Activated T-cell treated with anti-CD3 and anti-CD28 coated beads, Interleukin-2, amount 50 U/mL, for 4 hours (primary cell): ENCODE data around the gene C6orf136. TPM values are rescaled to one million over a fixed set of nuclear protein-coding genes. Genes with fewer than 3 reads are reported as not detected.
"Not testable (repeated sequence)": the region's sequence is repeated elsewhere in the genome, so short reads cannot be mapped to it uniquely, and the experiment has no call there.

Source experiments
- ATAC-seq, 2 donors: fragments of 200-7000 bp; cut with Tn5 transposase; one replicate each; pipeline ENCODE4 v1.10.0; 2021
- DNase-seq: peaks from one replicate; pipeline ENCODE4 v3.0.0-alpha.2; 2020
- H3K27me3 Mint-ChIP-seq: one replicate; pipeline ENCODE4 v1.8.0; 2021; ENCODE audit warnings: low read depth, mixed read lengths
- H3K36me3 Mint-ChIP-seq: one replicate; pipeline ENCODE4 v1.8.0; 2022; ENCODE audit warnings: mixed read lengths; ENCODE audit not compliant: insufficient read depth
- H3K4me1 Mint-ChIP-seq: one replicate; pipeline ENCODE4 v1.8.0; 2021; ENCODE audit warnings: low read depth, mixed read lengths
- H3K4me3 Mint-ChIP-seq: one replicate; pipeline ENCODE4 v1.8.0; 2021; ENCODE audit warnings: mild to moderate bottlenecking, moderate library complexity, mixed read lengths
- H3K9me3 Mint-ChIP-seq: one replicate; pipeline ENCODE4 v1.8.0; 2021; ENCODE audit warnings: mixed read lengths
- total RNA-seq, 3 donors: library from RNA; stranded (reverse); gene quantifications; one replicate each; pipeline ENCODE4 v1.2.1, GENCODE V29; 2021

The C6orf136 gene
- total RNA-seq, 3 donors from 2014 or later = 34.7 to 36.7 (median 36.6) TPM

GRCh38 chr6:30664994-30665767 lies 18.2 kb downstream of the C6orf136 start:
- peaks cover 48% of the 10 kb centered on the region for H3K36me3 Mint-ChIP-seq
- no peak for DNase-seq

GRCh38 chr6:30666300-30666699 lies 19.4 kb downstream of the C6orf136 start:
- DNase-seq (peak; percentile 49), ATAC-seq (peak; percentile 82 to 85)
- not testable (repeated sequence) for H3K4me3 Mint-ChIP-seq, H3K27me3 Mint-ChIP-seq, H3K9me3 Mint-ChIP-seq
- peaks cover 55% of the 10 kb centered on the region for H3K36me3 Mint-ChIP-seq
- peaks cover 20% of the 10 kb centered on the region for H3K4me1 Mint-ChIP-seq

More at GRCh38 chr6:30664994-30665767, 18.2 kb downstream of the C6orf136 start:
- Mint-ChIP-seq H3K4me1 (peaks cover 10% of the 10 kb centered on the region), H3K9me3 (no peaks in the 10 kb centered on the region), H3K4me3 (no peak overlapping the region), H3K27me3 (no peaks in the 10 kb centered on the region)
- no peak for ATAC-seq

GRCh38 chr6:30670760-30671527 lies 24.0 kb downstream of the C6orf136 start:
- no peak for DNase-seq
- Mint-ChIP-seq H3K36me3 (peaks cover 26% of the 10 kb centered on the region), H3K27me3 (no peaks in the 10 kb centered on the region), H3K9me3 (no peaks in the 10 kb centered on the region), H3K4me1 (peaks cover 31% of the 10 kb centered on the region), H3K4me3 (peak overlapping the region; percentile 91)
- ATAC-seq = no peak

GRCh38 chr6:30672445-30673253 lies 25.7 kb downstream of the C6orf136 start, which contains the start of gene DHX16:
TSS of gene DHX16 (minus strand) at chr6:30673006. CDS start at chr6:30672841, 165 bp downstream.
- Mint-ChIP-seq H3K4me3 (peak within 1 kb of the TSS; percentile 91), H3K4me1 (peaks cover 31% of the 10 kb centered on the region), H3K36me3 (peaks cover 36% of the 10 kb centered on the region), H3K9me3 (no peaks in the 10 kb centered on the region), H3K27me3 (no peaks in the 10 kb centered on the region)
- ATAC-seq (peak; percentile 88 to 89), DNase-seq (peak; percentile 88)

GRCh38 chr6:30676660-30677285 lies 29.8 kb downstream of the C6orf136 start:
- no peak for ATAC-seq
- no peak for DNase-seq
- H3K36me3 Mint-ChIP-seq = peaks cover 29% of the 10 kb centered on the region
- no peaks in the 10 kb centered on the region for H3K27me3 Mint-ChIP-seq
- H3K4me3 Mint-ChIP-seq = no peak overlapping the region
- peaks cover 40% of the 10 kb centered on the region for H3K4me1 Mint-ChIP-seq
- no peaks in the 10 kb centered on the region for H3K9me3 Mint-ChIP-seq

GRCh38 chr6:30678964-30679726 lies 32.2 kb downstream of the C6orf136 start:
- ATAC-seq (peak; percentile 50 to 59), DNase-seq (peak; percentile 94)
- H3K36me3 Mint-ChIP-seq = peaks cover 44% of the 10 kb centered on the region
- H3K4me3 Mint-ChIP-seq = peak overlapping the region; percentile 100
- H3K9me3 Mint-ChIP-seq = no peaks in the 10 kb centered on the region
- no peaks in the 10 kb centered on the region for H3K27me3 Mint-ChIP-seq
- H3K4me1 Mint-ChIP-seq = peaks cover 32% of the 10 kb centered on the region

- ATAC-seq (no peak), DNase-seq (no peak)
- Mint-ChIP-seq H3K27me3 (no peaks in the 10 kb centered on the region), H3K4me3 (peak overlapping the region; percentile 100), H3K9me3 (no peaks in the 10 kb centered on the region), H3K36me3 (peaks cover 46% of the 10 kb centered on the region), H3K4me1 (peaks cover 32% of the 10 kb centered on the region)
These were observed 33.0 kb downstream of the C6orf136 start for GRCh38 chr6:30679765-30680535.

GRCh38 chr6:30681766-30682142 lies 34.8 kb downstream of the C6orf136 start:
- Mint-ChIP-seq H3K36me3 (peaks cover 44% of the 10 kb centered on the region), H3K9me3 (no peaks in the 10 kb centered on the region), H3K27me3 (no peaks in the 10 kb centered on the region), H3K4me3 (peak overlapping the region; percentile 100), H3K4me1 (peaks cover 26% of the 10 kb centered on the region)
- no peak for DNase-seq
- peak in 1 of 2 donors; percentile 0 for ATAC-seq

GRCh38 chr6:30682143-30683117 lies 35.5 kb downstream of the C6orf136 start:
- Mint-ChIP-seq H3K4me1 (peaks cover 26% of the 10 kb centered on the region), H3K4me3 (peak overlapping the region; percentile 100), H3K36me3 (peaks cover 41% of the 10 kb centered on the region), H3K9me3 (no peaks in the 10 kb centered on the region), H3K27me3 (no peaks in the 10 kb centered on the region)
- peak; percentile 71 to 72 for ATAC-seq
- peak; percentile 86 for DNase-seq

GRCh38 chr6:30683183-30683979 lies 36.4 kb downstream of the C6orf136 start:
- ATAC-seq = no peak
- H3K4me3 Mint-ChIP-seq = peak overlapping the region; percentile 100
- peaks cover 41% of the 10 kb centered on the region for H3K36me3 Mint-ChIP-seq
- H3K9me3 Mint-ChIP-seq = no peaks in the 10 kb centered on the region
- no peaks in the 10 kb centered on the region for H3K27me3 Mint-ChIP-seq
- peaks cover 36% of the 10 kb centered on the region for H3K4me1 Mint-ChIP-seq
- DNase-seq = no peak

- DNase-seq (no peak), ATAC-seq (no peak)
- Mint-ChIP-seq H3K4me1 (peaks cover 36% of the 10 kb centered on the region), H3K27me3 (no peaks in the 10 kb centered on the region), H3K4me3 (peak overlapping the region; percentile 100), H3K9me3 (no peaks in the 10 kb centered on the region), H3K36me3 (peaks cover 38% of the 10 kb centered on the region)
These were observed 37.0 kb downstream of the C6orf136 start for GRCh38 chr6:30683980-30684338.
